Measurements from ENCODE around the gene ZBTB25.
A peak's percentile ranks its signal among the peaks of the same experiment; 100 is the strongest.

ZBTB25 gene

DNA sequence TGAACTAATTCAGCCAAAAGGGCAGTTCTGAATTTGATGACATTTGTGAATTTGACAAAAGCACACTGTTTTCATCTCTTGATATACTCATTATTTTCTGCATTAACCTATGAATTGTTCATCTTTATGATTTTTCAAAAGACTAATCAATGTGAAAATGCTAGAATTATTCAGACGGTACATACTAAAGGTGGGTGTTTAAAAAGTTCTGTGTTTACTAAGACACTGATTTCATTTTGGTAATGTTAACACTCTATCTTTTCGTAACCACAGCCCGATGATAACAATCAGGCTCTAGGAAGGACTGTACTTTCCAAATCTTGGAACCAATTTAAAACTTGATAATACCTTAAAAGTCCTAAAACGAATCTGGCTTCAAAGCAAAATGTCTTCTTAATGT, 28.9 kb downstream of the ZBTB25 start:
- no peak for DNase-seq

DNA sequence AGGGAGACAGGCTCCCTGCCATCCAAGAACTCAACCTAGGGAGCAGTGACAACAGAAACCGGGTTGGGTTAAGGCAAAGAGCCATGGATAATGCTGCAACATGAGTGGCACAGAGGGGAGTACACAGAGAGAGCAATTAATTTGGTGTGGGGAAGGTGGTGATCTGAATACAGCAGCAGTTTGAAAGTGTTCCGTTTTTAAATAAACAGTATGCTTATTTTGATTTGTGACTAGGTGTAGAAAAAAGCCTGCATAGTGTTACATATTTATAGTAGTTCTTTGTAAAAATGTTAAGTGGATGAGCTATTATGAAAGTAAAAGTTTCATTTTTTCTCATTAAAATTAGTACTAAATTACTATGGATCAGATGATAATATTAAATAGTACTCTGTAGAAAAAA, 29.6 kb downstream of the ZBTB25 start:
- no peak for DNase-seq

DNA sequence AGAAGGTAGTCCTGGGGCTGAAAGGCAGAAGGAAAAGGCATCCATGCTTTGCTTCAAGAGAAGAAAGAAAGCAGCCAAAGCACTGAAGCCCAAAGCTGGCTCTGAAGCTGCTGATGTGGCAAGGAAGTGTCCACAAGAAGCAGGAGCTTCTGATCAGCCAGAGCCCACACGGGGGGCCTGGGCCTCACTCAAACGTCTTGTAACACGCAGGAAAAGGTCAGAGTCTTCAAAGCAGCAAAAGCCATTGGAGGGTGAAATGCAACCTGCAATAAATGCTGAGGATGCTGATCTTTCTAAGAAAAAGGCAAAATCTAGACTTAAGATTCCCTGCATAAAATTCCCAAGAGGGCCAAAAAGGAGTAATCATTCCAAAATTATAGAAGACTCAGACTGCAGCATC, 35.2 kb downstream of the ZBTB25 start:
- DNase-seq: no peak

DNA sequence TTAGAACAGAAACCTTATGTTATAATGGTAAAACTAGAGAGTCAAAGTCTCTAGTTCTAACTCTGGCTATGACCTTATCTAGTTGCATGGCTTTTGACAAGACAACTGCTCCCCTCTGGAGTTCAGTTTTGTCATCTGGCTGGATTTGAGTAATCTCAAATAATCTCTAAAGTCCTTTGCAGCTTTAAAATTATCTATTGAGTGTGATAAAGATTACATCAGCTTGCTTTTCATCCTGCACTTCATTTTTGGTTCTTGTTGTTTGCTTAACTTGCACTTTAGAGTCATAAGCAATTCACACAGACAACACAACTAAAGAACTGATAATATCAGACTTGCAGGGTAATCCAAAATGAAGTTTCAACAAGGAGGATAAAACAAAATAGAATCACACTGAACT, 36.1 kb downstream of the ZBTB25 start:
- no peak for DNase-seq

DNA sequence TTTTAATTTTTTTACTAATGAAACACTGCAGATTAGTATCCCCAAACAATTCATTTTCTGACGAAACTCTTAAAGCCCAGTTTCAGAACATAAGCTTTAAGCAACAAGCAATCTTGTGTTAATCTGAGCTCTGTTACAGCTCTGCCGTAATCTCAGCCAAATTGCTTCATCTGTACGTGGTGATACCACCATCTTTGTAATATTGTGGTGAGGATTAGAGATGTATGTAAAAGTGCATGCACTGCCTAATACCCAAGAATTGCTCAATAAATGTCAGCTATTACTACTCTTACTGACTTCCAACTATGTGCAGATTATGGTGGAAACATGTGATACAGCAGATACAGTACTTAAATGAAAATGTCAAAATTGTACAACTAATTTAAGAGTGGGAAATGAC, 36.5 kb downstream of the ZBTB25 start:
- no peak for DNase-seq

DNA sequence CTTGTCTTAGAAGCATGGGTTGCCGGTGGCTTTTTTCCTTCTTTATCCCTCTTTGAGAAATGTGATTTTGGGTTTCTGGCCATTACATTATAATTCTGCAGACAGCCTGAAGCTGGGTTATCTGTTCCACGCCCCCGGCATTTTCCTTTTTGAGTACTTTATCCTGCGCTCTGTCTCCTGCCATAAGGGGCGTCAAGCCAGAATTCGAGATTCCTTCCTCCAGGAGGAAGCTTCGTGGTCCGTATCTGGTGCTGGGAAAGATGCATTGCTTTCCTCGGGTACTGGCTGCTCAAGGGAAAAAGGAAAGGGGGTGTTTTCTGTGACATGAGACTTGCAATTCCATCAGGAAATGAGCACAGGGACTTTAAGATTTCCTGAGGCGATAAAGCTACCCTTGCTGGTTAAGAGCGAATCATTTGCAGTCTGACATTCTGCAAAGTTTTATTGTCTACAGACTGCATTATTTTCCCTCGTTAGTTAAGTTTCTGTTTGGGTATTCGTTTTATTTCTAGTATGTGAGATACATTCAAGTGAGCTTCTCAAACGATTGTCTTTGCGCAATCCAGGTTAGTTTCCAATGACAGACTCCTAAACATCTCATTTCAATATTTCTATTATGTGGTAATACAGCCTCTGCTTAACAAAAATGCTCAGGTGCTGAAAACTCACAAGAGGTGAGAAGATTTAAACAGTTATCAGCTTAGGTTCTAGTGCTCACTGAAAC, 37.6 kb downstream of the ZBTB25 start:
- no peak for DNase-seq

- peak; percentile 88 for DNase-seq
These were observed 38.3 kb downstream of the ZBTB25 start, which contains the start of gene AKAP5 for GRCh38 chr14:64465191-64465822. TSS of gene AKAP5 (plus strand) at chr14:64465499. CDS start at chr14:64468395, 2,896 bp downstream.

- DNase-seq: no peak
These were observed 39.0 kb downstream of the ZBTB25 start for GRCh38 chr14:64464651-64465050.

GRCh38 chr14:64463873-64464272, 39.8 kb downstream of the ZBTB25 start:
- DNase-seq: no peak

GRCh38 chr14:64463195-64463594, 40.4 kb downstream of the ZBTB25 start:
- DNase-seq: no peak

DNA sequence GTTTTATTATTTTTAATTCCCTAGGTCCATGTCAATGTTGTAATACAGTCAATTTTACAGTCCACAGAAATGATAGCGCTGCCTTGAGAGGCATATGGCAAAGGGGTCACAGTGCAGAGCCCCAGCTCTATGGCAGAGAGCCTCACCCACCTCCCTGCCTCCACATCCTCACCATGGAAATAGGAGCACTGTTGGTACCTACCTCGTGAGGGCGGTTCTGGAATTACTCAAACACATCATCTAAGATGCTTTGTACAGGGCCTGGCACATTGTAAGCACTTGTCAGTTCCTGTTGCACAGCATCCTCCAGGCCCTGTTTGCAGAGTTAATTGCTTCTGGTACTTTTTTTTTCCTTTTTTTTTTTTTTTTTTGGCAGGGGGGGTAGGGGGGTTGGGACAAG, 42.4 kb downstream of the ZBTB25 start:
- no peak for DNase-seq

DNA sequence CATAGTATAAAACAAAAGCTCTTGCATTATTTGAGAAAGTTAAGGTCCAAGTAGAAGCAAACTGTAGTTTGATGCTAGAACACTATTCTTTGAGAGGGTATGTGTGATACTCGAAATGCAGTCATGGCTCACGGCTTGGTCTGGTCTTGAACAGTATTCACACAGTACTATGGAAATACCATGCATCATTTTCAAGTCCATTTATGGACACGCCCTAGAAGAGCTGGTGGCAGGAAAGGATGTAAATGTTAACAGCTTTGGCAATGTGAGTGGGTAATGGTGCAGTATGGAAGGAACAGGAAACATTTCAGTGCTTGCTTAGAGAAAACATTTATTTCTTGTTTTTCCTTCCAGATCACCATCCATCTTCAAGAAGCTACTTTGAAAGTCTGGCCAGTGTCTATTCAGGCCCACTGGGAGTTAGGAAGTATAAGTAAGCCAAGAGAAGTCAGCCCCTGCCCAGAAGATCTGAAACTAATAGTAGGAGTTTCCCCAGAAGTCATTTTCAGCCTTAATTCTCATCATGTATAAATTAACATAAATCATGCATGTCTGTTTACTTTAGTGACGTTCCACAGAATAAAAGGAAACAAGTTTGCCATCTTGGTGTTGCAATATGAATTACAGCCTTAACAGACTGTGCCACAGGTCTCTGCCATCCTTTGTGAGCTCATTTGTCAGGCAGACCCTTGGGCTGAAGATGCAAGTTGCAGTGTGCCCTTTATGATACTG, 44.1 kb downstream of the ZBTB25 start:
- DNase-seq: no peak

GRCh38 chr14:64454671-64455070, 49.0 kb downstream of the ZBTB25 start:
- DNase-seq: no peak

GRCh38 chr14:64450255-64450654, 53.4 kb downstream of the ZBTB25 start:
- DNase-seq: no peak

- DNase-seq: no peak
These were observed 55.6 kb downstream of the ZBTB25 start for GRCh38 chr14:64447876-64448670.

GRCh38 chr14:64444984-64445845, 58.4 kb downstream of the ZBTB25 start:
- peak; percentile 80 for DNase-seq

DNA sequence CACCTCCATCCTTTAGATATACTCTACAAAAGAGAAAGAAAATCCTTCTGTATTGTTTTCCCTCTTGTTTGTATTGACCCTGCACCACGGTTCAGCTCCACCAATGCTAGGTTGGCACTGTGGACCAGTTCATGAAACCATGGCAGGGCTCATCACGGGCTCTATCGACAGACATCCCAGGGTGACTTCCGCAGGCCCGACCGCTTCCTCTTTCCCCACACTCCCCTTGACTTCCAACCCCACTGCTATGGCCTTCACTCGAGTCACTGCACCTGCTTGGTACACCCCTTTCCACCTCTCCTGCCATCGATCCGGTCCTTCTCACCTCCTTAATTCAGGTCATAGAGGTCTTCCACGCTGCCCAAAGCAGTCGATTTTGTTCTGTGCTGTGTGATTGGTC, 59.5 kb downstream of the ZBTB25 start:
- no peak for DNase-seq

DNA sequence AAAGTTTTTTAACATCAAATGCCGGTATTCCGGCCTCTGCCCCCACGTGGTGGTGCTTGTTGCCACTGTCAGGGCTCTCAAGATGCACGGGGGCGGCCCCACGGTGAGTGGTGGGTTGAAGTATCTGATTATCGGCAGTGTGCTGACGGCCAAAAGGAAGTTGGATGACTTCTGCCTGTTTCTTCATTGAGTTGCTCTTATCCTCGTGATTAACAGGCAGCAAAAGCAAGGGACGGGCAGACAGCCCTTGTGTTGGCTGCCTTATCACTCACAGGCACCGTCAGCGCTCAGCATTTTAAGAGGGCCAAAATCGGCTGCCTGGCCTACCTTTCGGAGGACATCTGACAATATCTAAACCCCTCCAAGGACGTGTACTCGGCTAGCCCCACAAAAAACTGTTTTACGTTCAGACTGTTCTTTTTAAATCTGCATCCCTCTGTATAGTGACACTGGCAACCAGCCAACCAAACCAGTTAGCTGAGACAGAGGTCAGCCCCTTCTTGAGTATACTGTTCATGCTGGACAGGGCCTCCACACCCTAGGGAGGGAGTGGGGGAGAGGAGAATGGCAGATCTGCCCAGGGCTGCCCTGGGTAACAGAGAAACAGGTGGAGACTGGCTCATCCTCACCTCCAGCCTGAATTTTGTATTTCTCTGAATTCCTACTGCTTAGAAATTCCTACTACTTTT, 61.2 kb downstream of the ZBTB25 start:
- no peak for DNase-seq

DNA sequence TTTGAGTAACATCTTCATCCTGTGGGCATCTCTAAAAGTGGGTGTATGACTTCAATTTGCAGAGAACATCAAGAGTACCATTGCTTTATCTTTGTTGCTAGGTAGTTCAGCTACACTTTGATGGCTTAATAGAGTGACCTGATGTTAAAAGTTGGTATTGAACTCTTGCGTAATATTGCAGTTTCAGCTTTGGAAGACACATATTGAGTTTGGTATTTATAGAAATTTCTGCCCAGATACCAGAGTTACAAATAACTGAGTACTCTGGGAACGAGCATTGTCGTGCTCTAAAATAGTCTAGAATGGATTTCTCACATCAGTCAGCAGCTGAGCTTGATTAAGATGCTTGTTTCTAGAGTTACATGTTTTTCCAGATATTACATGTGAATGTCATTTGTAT, 63.1 kb downstream of the ZBTB25 start:
- no peak for DNase-seq

DNA sequence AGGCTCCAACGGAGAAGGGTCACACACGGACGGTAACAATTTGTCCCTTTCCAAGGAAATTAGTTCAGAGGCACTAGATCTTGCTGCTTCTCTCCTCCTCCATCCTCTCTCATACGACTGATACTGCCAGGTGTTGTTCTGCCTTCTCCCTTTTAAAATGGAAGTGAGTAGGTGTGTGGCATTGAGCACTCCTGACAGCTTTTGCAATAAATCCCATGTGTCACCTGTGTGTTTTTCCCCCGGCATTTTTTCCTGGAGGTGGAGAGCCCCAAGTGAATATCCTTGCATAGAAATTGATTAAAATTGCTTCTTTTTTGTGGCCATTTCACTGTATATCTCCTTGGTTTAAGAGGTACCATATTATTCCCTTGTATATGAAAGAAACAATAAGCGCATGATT, 64.5 kb downstream of the ZBTB25 start:
- DNase-seq: no peak

DNA sequence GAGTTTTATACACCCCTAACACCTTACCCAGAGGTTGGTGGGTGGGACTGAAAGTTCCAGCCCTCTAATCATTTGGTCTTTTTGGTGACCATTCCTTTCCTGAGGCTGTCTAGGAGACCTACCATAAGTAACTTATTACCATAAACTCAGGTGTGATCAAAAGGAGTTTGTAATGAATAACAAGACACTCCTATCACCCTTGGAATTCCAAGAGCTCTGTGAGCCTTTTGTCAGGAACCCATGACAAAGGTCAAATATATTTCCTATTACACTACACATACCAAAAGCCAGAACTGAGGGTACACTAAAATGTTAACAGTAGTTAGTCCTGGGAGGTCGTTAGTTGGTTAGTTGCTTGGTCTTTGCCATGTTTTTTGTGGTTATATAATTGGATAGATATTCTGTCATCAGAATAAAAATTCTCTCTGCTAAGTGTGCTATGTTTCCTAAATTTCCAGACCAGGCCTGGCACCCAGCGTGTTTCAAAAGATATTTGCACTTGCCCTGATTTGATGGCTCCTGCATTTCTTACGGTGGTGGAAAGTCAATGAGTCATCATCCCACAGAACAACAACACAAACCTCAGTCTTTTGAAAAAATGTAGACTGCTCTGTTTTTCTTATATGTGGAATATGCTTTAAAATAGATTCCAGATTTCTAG, 65.3 kb downstream of the ZBTB25 start:
- DNase-seq: no peak
